GM18867 (cell line): ENCODE results near the gene CORO7.
"Not testable (repeated sequence)": the region's sequence is repeated elsewhere in the genome, so short reads cannot be mapped to it uniquely, and the experiment has no call there.

Source experiments
- ATAC-seq: cut with Tn5 transposase; IDR thresholded peaks from one replicate; pipeline ENCODE4 v1.9.1; 2021; ENCODE audit warnings: mild to moderate bottlenecking, moderate library complexity; ENCODE audit not compliant: unreplicated experiment

CORO7 gene

GRCh38 chr16:4358831-4359561, 57.4 kb downstream of the CORO7 start:
- no peak for ATAC-seq

- ATAC-seq, result no peak
Observed at GRCh38 chr16:4358236-4358635, 58.2 kb downstream of the CORO7 start.

- ATAC-seq, result no peak
Observed at GRCh38 chr16:4356820-4357219, 59.6 kb downstream of the CORO7 start.

- ATAC-seq, result no peak
Observed at GRCh38 chr16:4354512-4355409, 61.6 kb downstream of the CORO7 start.

- ATAC-seq, result no peak
Observed at GRCh38 chr16:4353675-4354074, 62.7 kb downstream of the CORO7 start.

GRCh38 chr16:4352843-4353242, 63.6 kb downstream of the CORO7 start:
- ATAC-seq, result no peak

GRCh38 chr16:4351880-4352279, 64.5 kb downstream of the CORO7 start:
- ATAC-seq, result no peak

GRCh38 chr16:4350787-4351659, 65.4 kb downstream of the CORO7 start, which contains the start of gene PAM16:
Gene PAM16 (minus strand): TSS chr16:4351321. CDS start chr16:4351234, 87 bp downstream.
- peak; percentile 81 for ATAC-seq

- no peak for ATAC-seq
Observed at GRCh38 chr16:4350365-4350786, 66.0 kb downstream of the CORO7 start.

GRCh38 chr16:4349332-4349731, 67.1 kb downstream of the CORO7 start:
- ATAC-seq, result no peak

GRCh38 chr16:4347765-4348509, 68.5 kb downstream of the CORO7 start:
- ATAC-seq, result no peak

- no peak for ATAC-seq
Observed at GRCh38 chr16:4347010-4347409, 69.4 kb downstream of the CORO7 start.

GRCh38 chr16:4345836-4346781, 70.3 kb downstream of the CORO7 start:
- ATAC-seq, result no peak

- ATAC-seq, result no peak
Observed at GRCh38 chr16:4344983-4345835, 71.2 kb downstream of the CORO7 start.

- not testable (repeated sequence) for ATAC-seq
Observed at GRCh38 chr16:4344300-4344982, 72.0 kb downstream of the CORO7 start.

GRCh38 chr16:4342866-4343744, 73.3 kb downstream of the CORO7 start:
- no peak for ATAC-seq

GRCh38 chr16:4341250-4341649, 75.1 kb downstream of the CORO7 start:
- no peak for ATAC-seq
